Measurements from ENCODE around the gene ELOB.

DNA sequence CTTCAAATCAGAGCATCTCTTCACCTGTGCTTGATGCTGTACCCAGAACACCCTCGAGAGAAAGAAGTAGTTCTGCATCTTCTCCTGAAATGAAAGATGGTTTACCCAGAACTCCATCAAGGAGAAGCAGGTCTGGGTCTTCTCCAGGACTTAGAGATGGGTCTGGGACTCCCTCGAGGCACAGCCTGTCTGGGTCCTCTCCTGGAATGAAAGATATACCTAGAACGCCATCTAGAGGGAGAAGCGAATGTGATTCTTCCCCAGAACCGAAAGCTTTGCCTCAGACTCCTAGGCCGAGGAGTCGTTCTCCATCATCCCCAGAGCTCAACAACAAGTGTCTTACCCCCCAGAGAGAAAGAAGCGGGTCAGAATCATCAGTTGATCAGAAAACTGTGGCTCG, 12.4 kb downstream of the ELOB start:
- TF ChIP-seq THAP11 (CRISPR knock-in tag; IDR thresholded peaks at IDR 0.05) (no peak), ZNF564 (CRISPR knock-in tag; IDR thresholded peaks at IDR 0.05) (no peak)
- TF ChIP-seq, protein P1, sequence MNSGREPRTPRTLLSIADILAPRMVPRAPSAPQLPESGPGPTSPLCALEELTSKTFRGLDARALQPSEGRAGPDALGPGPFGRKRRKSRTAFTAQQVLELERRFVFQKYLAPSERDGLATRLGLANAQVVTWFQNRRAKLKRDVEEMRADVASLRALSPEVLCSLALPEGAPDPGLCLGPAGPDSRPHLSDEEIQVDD (CRISPR knock-in tag; IDR thresholded peaks at IDR 0.05; ENCODE audit: borderline replicate concordance) = no peak

Data from HepG2 (cell line).